Measurements from ENCODE around the gene MTF2. TPM values are rescaled to one million over a fixed set of nuclear protein-coding genes. Genes with fewer than 3 reads are reported as not detected.

Gene MTF2
- total RNA-seq, 1 experiment from 2014 or later, result 110 TPM

- Histone ChIP-seq H2AK5ac (ENCODE audit: insufficient read length, low read length) (no peak overlapping the region), H2BK12ac (ENCODE audit: insufficient read length, low read depth, low read length) (no peak overlapping the region), H3K23me2 (ENCODE audit: insufficient read length, low read depth, low read length, poor library complexity, severe bottlenecking) (no peaks in the 10 kb centered on the region), H3K14ac (ENCODE audit: insufficient read depth, low read length) (no peak overlapping the region), H4K8ac (replicated peaks; ENCODE audit: insufficient read length, low read depth, low read length) (no peak overlapping the region), H2BK5ac (ENCODE audit: insufficient read length, low read length) (no peak overlapping the region), H3K4ac (ENCODE audit: low read depth, low read length) (no peak overlapping the region), H3K18ac (ENCODE audit: insufficient read length, low read depth, low read length) (no peak overlapping the region), H3T11ph (ENCODE audit: low read length) (no peak overlapping the region), H3K9me3 (ENCODE audit: control insufficient read depth, low read depth, low read length) (no peaks in the 10 kb centered on the region), H3K79me2 (ENCODE audit: insufficient read depth, low read length) (no peaks in the 10 kb centered on the region), H3K56ac (ENCODE audit: insufficient read length, low read depth, low read length) (no peak overlapping the region), H3K9ac (ENCODE audit: extremely low read depth, insufficient read length, low read length) (no peak overlapping the region), H3K27ac (ENCODE audit: insufficient read length, low read depth, low read length) (no peak overlapping the region), H2AFZ (ENCODE audit: low read length) (no peak overlapping the region), H4K91ac (ENCODE audit: insufficient read length, low read depth, low read length) (no peak overlapping the region), H3K23ac (ENCODE audit: insufficient read length, low read depth, low read length) (no peak overlapping the region), H3K79me1 (ENCODE audit: insufficient read depth, low read depth, low read length, poor library complexity, severe bottlenecking) (peaks cover 2% of the 10 kb centered on the region), H2BK15ac (ENCODE audit: low read depth, low read length) (no peak overlapping the region), H3K4me2 (ENCODE audit: insufficient read depth, insufficient read length, low read length) (no peak overlapping the region), H2BK120ac (ENCODE audit: low read depth, low read length, poor library complexity, severe bottlenecking) (no peak overlapping the region), H4K5ac (ENCODE audit: insufficient read length, low read depth, low read length) (no peak overlapping the region), H2BK20ac (ENCODE audit: low read depth, low read length, poor library complexity, severe bottlenecking) (no peak overlapping the region), H3K4me1 (ENCODE audit: insufficient read depth, low read length) (no peaks in the 10 kb centered on the region), H3K27me3 (ENCODE audit: insufficient read depth, low read length) (no peaks in the 10 kb centered on the region), H4K20me1 (ENCODE audit: control insufficient read depth, insufficient read depth, insufficient read length) (no peaks in the 10 kb centered on the region)
- WGBS (ENCODE audit: extremely low coverage, insufficient read length, low lambda C conversion rate), result no CpG with 5 or more reads among the region's 3 CpGs
- no peak for TF ChIP-seq CTCF (conservative IDR thresholded peaks at IDR 0.05)
- Mint-ChIP-seq H3K9me3 (no peaks in the 10 kb centered on the region), H3K27me3 (ENCODE audit: low read depth) (no peaks in the 10 kb centered on the region), H3K4me1 (no peaks in the 10 kb centered on the region), H3K36me3 (ENCODE audit: insufficient read depth in 1 of 3, low read depth in 3 of 3) (peaks cover 23 to 72% (median 70%) of the 10 kb centered on the region in 3 experiments; a peak in 6 of 7 replicates), H3K4me3 (no peak overlapping the region), H3K27ac (no peak overlapping the region; a peak in 1 of 7 replicates)
- no peak for DNase-seq
Measured at GRCh38 chr1:93137604-93138292, 58.7 kb downstream of the MTF2 start.
